Trophoblast cell (in vitro differentiated cells and primary cell): Measurements from ENCODE around the gene ANKUB1.

Experiments used
- DNase-seq, 2 donors: peaks; one replicate each; pipeline ENCODE4 v3.0.0-alpha.2; 2016
- H2AFZ ChIP-seq: 2 replicates; pipeline ENCODE4 v1.6.1; 2013; ENCODE audit warnings: low read length, moderate library complexity, mild to moderate bottlenecking; ENCODE audit not compliant: insufficient read depth, poor library complexity
- H2AK5ac ChIP-seq: 2 replicates; pipeline ENCODE4 v1.6.1; 2013; ENCODE audit warnings: mild to moderate bottlenecking, low read length
- H2BK120ac ChIP-seq: 2 replicates; pipeline ENCODE4 v1.6.1; 2013; ENCODE audit warnings: low read length, mild to moderate bottlenecking, moderate library complexity; ENCODE audit not compliant: insufficient read depth, poor library complexity
- H2BK12ac ChIP-seq: 2 replicates; pipeline ENCODE4 v1.6.1; 2013; ENCODE audit warnings: mild to moderate bottlenecking, low read length, moderate library complexity
- H2BK5ac ChIP-seq: 2 replicates; pipeline ENCODE4 v1.6.1; 2013; ENCODE audit warnings: low read length, low read depth, moderate library complexity, mild to moderate bottlenecking; ENCODE audit not compliant: poor library complexity
- H3K14ac ChIP-seq: 2 replicates; pipeline ENCODE4 v1.6.1; 2013; ENCODE audit warnings: mild to moderate bottlenecking, low read length
- H3K18ac ChIP-seq: 2 replicates; pipeline ENCODE4 v1.6.1; 2013; ENCODE audit warnings: mild to moderate bottlenecking, low read length
- H3K23ac ChIP-seq: 2 replicates; pipeline ENCODE4 v1.6.1; 2013; ENCODE audit warnings: low read length
- H3K27ac ChIP-seq: 2 replicates; pipeline ENCODE4 v1.5.1; 2013; ENCODE audit warnings: low read depth, mild to moderate bottlenecking, inconsistent platforms, low read length, moderate library complexity
- H3K27me3 ChIP-seq: 2 replicates; pipeline ENCODE4 v1.6.1; 2013; ENCODE audit warnings: inconsistent platforms, mild to moderate bottlenecking, low read length, moderate library complexity; ENCODE audit not compliant: insufficient read depth
- H3K36me3 ChIP-seq, 2 experiments: 1 replicate in 1 of 2; 2 replicates in 1 of 2; pipeline ENCODE4 v1.6.1; 2013; ENCODE audit warnings: low read length in 2 of 2, mild to moderate bottlenecking in 2 of 2, moderate library complexity in 1 of 2; ENCODE audit not compliant: insufficient read depth in 2 of 2, control insufficient read depth in 1 of 2
- H3K4ac ChIP-seq: 2 replicates; pipeline ENCODE4 v1.6.1; 2013; ENCODE audit warnings: low read depth, mild to moderate bottlenecking, low read length, moderate library complexity
- H3K4me1 ChIP-seq, 2 experiments: 1 replicate in 1 of 2; 2 replicates in 1 of 2; pipeline ENCODE4 v1.6.1; 2013; ENCODE audit warnings: low read length in 2 of 2, mild to moderate bottlenecking in 2 of 2, moderate library complexity in 1 of 2; ENCODE audit not compliant: insufficient read depth in 2 of 2, control insufficient read depth in 1 of 2
- H3K4me2 ChIP-seq: 2 replicates; pipeline ENCODE4 v1.6.1; 2013; ENCODE audit warnings: inconsistent platforms, mild to moderate bottlenecking, low read length, moderate library complexity
- H3K4me3 ChIP-seq: 2 replicates; pipeline ENCODE4 v1.5.1; 2013; ENCODE audit warnings: mild to moderate bottlenecking, low read depth, low read length, inconsistent platforms
- H3K79me1 ChIP-seq: one replicate; pipeline ENCODE4 v1.6.1; 2013; ENCODE audit warnings: low read length
- H3K79me2 ChIP-seq: 2 replicates; pipeline ENCODE4 v1.6.1; 2013; ENCODE audit warnings: low read length, mild to moderate bottlenecking; ENCODE audit not compliant: control insufficient read depth, insufficient read depth, poor library complexity
- H3K9ac ChIP-seq: 2 replicates; pipeline ENCODE4 v1.6.1; 2013; ENCODE audit warnings: mild to moderate bottlenecking, low read length
- H3K9me3 ChIP-seq: 2 replicates; pipeline ENCODE4 v1.6.1; 2013; ENCODE audit warnings: low read depth, mild to moderate bottlenecking, control low read depth, inconsistent platforms, low read length; ENCODE audit not compliant: insufficient read depth
- H4K12ac ChIP-seq: 2 replicates; pipeline ENCODE4 v1.6.1; 2013; ENCODE audit warnings: low read depth, mild to moderate bottlenecking, low read length, moderate library complexity
- H4K8ac ChIP-seq: 2 replicates; pipeline ENCODE4 v1.6.1; 2013; ENCODE audit warnings: low read depth, mild to moderate bottlenecking, low read length, moderate library complexity
- H4K91ac ChIP-seq: one replicate; pipeline ENCODE4 v1.6.1; 2013; ENCODE audit warnings: low read depth, mild to moderate bottlenecking, low read length, moderate library complexity
- WGBS: extraction: QIAGEN DNeasy Blood & Tissue Kit; methylation state at CpG from one replicate; pipeline ENCODE4 v1.1.7; 2013; ENCODE audit warnings: missing lambda C conversion rate; ENCODE audit not compliant: insufficient read length, insufficient coverage; ENCODE audit errors: extremely low coverage; 5-methylcytosine and 5-hydroxymethylcytosine counted together

Gene ANKUB1

GRCh38 chr3:149736175-149736952, 56.0 kb downstream of the ANKUB1 start:
- Histone ChIP-seq H3K9ac (no peak overlapping the region), H2BK5ac (no peak overlapping the region), H4K8ac (no peak overlapping the region), H3K79me2 (no peaks in the 10 kb centered on the region), H2BK12ac (no peak overlapping the region), H3K18ac (no peak overlapping the region), H2BK120ac (no peak overlapping the region), H2AK5ac (no peak overlapping the region), H3K23ac (no peak overlapping the region), H3K36me3 (peaks cover 0 to 2% of the 10 kb centered on the region in 2 experiments), H3K27me3 (no peaks in the 10 kb centered on the region), H3K27ac (peak overlapping the region; percentile 61), H3K9me3 (no peaks in the 10 kb centered on the region), H4K12ac (no peak overlapping the region), H3K4me3 (no peak overlapping the region), H4K91ac (no peak overlapping the region), H2AFZ (no peak overlapping the region), H3K14ac (no peak overlapping the region), H3K4me1 (peaks cover 0 to 7% of the 10 kb centered on the region in 2 experiments), H3K4ac (no peak overlapping the region), H3K79me1 (no peaks in the 10 kb centered on the region), H3K4me2 (peak overlapping the region; percentile 44)
- DNase-seq: peak; percentile 37 to 78
- WGBS: no CpG with 5 or more reads among the region's 2 CpGs

DNA sequence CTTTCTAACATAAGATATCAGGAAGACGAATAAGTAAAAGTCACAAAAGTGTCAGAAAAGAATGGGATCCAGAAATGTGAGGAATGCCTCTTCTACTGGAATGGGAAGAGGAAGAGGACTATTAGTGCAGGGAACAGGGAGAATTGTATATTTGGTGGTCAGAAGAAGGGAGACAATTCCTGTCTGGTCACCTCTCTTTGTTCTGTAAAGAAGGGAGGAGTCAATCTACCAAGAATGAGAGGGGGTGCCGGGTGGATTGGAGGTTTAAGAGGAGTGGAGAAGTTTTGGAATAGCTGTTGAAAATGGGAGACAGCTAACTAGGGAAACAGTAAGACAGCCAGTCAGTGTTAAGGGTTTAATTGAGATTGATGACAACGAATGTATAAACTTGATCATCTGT, 60.1 kb downstream of the ANKUB1 start:
- Histone ChIP-seq H4K12ac (no peak overlapping the region), H3K23ac (no peak overlapping the region), H3K27ac (no peak overlapping the region), H3K9ac (no peak overlapping the region), H2AFZ (no peak overlapping the region), H4K8ac (no peak overlapping the region), H3K14ac (no peak overlapping the region), H2AK5ac (no peak overlapping the region), H3K4ac (no peak overlapping the region), H4K91ac (no peak overlapping the region), H2BK5ac (no peak overlapping the region), H3K18ac (no peak overlapping the region), H3K4me3 (no peak overlapping the region), H3K4me1 (peaks cover 0 to 7% of the 10 kb centered on the region in 2 experiments), H3K9me3 (no peaks in the 10 kb centered on the region), H3K4me2 (no peak overlapping the region), H3K79me2 (no peaks in the 10 kb centered on the region), H2BK120ac (no peak overlapping the region), H3K36me3 (no peaks in the 10 kb centered on the region), H3K79me1 (no peaks in the 10 kb centered on the region), H2BK12ac (no peak overlapping the region), H3K27me3 (no peaks in the 10 kb centered on the region)
- no peak for DNase-seq
- WGBS: no CpG with 5 or more reads among the region's 3 CpGs

DNA sequence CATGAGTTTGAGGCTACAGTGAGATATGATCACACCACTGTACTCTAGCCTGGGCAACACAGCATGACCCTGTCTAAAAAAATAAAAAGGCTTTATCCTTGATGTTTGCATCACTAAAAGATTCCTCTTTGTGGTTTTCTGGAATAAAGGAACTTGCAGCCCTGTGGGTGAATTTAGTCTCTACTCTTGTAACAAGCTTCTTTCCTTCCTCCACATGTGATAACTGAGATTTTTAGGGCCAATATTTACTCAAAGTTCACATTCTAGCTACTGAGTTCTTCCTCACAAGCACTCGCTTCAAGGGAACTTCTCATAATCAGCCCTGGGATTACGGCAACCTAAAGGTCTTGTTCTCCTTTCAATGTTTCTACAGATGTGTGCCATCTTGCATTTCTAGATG, 64.7 kb downstream of the ANKUB1 start:
- Histone ChIP-seq H3K4ac (no peak overlapping the region), H3K27ac (no peak overlapping the region), H3K79me2 (no peaks in the 10 kb centered on the region), H3K18ac (no peak overlapping the region), H4K8ac (no peak overlapping the region), H3K4me2 (no peak overlapping the region), H2BK120ac (no peak overlapping the region), H4K12ac (no peak overlapping the region), H3K9me3 (no peaks in the 10 kb centered on the region), H3K9ac (no peak overlapping the region), H2BK5ac (no peak overlapping the region), H2AFZ (no peak overlapping the region), H3K4me1 (peaks cover 0 to 6% of the 10 kb centered on the region in 2 experiments), H3K36me3 (no peaks in the 10 kb centered on the region), H3K4me3 (no peak overlapping the region), H3K14ac (no peak overlapping the region), H2AK5ac (no peak overlapping the region), H3K23ac (no peak overlapping the region), H3K79me1 (no peaks in the 10 kb centered on the region), H2BK12ac (no peak overlapping the region), H3K27me3 (no peaks in the 10 kb centered on the region), H4K91ac (no peak overlapping the region)
- WGBS: no CpG with 5 or more reads among the region's 2 CpGs
- DNase-seq: no peak

- no peak overlapping the region for H2AK5ac ChIP-seq
- no peaks in the 10 kb centered on the region for H3K79me2 ChIP-seq
- H2BK5ac ChIP-seq: no peak overlapping the region
- H3K27me3 ChIP-seq: no peaks in the 10 kb centered on the region
- no peak overlapping the region for H3K4me3 ChIP-seq
- H3K4me2 ChIP-seq: no peak overlapping the region
- H4K91ac ChIP-seq: no peak overlapping the region
- H3K14ac ChIP-seq: no peak overlapping the region
- H4K12ac ChIP-seq: no peak overlapping the region
- H3K4me1 ChIP-seq: no peaks in the 10 kb centered on the region
- DNase-seq: no peak
- H3K36me3 ChIP-seq: no peaks in the 10 kb centered on the region
- no peak overlapping the region for H4K8ac ChIP-seq
- H2BK120ac ChIP-seq: no peak overlapping the region
- H3K27ac ChIP-seq: no peak overlapping the region
- H3K23ac ChIP-seq: no peak overlapping the region
- H3K9ac ChIP-seq: no peak overlapping the region
- no peak overlapping the region for H3K4ac ChIP-seq
- no peak overlapping the region for H3K18ac ChIP-seq
- no peaks in the 10 kb centered on the region for H3K9me3 ChIP-seq
- no peaks in the 10 kb centered on the region for H3K79me1 ChIP-seq
- H2BK12ac ChIP-seq: no peak overlapping the region
- H2AFZ ChIP-seq: no peak overlapping the region
- WGBS: no CpG with 5 or more reads among the region's 2 CpGs
These were observed 65.5 kb downstream of the ANKUB1 start for GRCh38 chr3:149726716-149727407.
